Activated T-helper 9 cell treated with anti-CD3 and anti-CD28 coated beads, Interleukin-2, amount 50 U/mL, for 16 hours (primary cell): ENCODE measurements around the gene ADAMTS2.

Source experiments
- DNase-seq: peaks from one replicate; pipeline ENCODE4 v3.0.0-alpha.2; 2020; ENCODE audit warnings: low read depth

Gene ADAMTS2

GRCh38 chr5:179177711-179178575, 167.3 kb downstream of the ADAMTS2 start:
- DNase-seq, result no peak

DNA sequence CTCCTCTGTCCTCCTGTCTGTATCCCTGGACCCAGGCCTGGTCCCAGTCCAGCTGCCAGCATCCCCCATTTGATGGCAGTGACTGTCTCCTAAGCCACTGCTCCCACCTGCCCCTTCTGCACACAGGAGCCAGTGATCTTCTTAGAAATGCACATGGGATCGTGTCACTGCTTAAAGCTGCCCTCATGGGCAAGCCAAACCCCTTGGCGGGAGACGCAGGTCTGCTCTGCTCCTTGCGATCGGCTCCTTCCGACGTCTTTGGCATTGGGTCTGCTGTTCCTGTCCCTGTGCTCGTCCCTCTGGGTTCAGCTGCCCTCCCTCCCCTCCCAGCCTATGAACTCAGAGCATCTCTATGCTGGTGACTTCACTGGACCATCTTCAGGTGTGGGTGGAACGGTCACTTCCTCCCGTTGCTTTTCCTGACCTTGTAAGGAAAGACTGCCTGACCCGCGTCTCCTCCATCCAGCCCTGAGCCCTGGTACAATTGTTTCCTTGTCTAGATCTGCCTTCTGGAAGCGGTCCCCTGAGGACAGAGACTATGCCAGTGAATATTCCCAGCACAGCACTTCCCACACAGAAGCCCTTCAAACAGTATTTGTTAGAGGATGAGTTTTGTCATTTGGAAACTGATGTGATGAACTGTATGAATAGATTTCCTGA, 168.6 kb downstream of the ADAMTS2 start:
- DNase-seq, result no peak

GRCh38 chr5:179176166-179176565, 169.1 kb downstream of the ADAMTS2 start:
- no peak for DNase-seq

DNA sequence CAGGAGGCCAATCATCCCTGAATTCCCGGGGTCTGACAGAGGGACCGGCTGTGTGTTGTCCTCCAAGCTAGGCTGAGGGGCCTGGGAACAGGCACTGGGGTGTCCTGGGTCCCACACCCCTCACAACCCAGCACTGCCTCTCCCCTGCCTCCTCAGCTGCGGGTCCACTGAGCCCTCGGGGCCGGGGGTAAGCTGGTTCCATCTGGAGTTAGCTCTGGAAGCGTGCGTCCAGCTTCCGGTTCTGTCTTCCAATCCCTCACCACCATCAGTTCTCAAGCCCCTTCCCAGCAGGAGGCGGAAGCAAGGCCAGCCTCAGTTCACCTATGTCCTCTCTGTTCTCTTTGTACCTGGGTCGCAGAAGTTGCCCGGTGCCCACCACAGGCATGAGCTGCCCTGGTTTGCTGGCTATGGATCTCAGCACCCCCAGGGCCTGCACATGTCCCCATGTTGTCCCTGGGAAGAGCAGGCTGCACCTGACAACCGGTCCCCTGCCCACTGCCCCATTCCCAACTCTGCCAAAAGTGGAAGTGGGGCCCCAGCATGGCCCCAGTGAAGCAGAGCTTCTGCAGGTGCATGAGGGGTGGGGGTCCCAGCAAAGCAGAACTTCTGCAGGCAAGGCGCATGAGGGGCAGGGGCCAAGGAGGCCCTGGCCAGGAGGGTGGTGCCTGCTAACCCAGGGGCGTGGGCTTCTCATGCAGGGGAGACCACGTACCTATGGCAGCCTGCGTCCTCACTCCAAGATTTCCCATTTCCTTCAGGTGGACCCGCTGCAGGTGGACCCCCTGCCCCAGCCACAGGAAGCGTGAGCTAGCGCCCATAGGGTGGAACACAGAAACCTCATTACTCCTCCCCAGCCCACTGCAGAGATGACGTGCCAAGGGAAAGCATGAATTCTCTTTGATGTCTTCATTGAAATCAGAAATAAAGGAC, 173.2 kb downstream of the ADAMTS2 start:
- no peak for DNase-seq

- no peak for DNase-seq
These were observed 173.9 kb downstream of the ADAMTS2 start for GRCh38 chr5:179171251-179171815.

DNA sequence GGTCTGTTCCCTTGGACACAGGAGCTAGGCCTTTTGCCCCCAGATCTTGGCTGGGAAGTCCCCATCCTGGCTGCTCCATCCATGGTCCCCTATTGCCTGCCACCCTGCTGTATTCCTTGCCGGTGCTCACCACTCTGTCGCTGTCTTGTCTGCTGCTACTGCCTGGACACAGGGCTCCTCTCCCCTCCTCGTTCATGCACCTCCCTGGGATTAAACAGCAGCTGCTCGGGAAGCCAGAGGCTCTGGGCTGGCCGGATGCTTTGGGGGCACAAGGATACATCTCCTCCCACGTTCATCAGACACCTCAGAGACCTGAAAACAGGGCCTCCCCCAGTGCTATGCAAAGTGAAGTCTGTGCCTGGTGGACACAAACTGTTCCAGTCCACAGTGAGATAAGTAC, 174.7 kb downstream of the ADAMTS2 start:
- no peak for DNase-seq

DNA sequence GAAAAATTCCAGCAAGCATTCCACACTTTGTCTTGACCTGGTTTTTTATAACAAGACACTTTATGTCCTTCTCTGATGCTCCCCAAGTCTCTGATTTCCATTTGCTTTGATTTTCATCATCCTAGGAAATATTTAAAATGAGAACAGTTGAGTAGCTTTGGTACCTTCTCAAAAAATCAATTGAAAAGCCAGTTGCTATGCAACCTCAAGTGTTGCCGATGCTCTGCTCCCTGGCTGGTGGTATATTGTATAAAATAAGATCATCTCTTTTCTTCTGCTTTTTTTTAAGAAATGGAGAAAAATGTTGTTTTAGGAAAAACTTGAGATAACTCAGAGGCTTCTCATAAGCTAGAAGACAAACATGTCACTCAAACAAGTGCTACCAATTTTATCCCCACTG, 175.4 kb downstream of the ADAMTS2 start:
- no peak for DNase-seq

GRCh38 chr5:179168664-179169063, 176.6 kb downstream of the ADAMTS2 start:
- no peak for DNase-seq

GRCh38 chr5:179167871-179168451, 177.3 kb downstream of the ADAMTS2 start:
- DNase-seq, result no peak

GRCh38 chr5:179166886-179167841, 178.1 kb downstream of the ADAMTS2 start:
- DNase-seq, result peak; percentile 54

GRCh38 chr5:179166171-179166885, 178.9 kb downstream of the ADAMTS2 start:
- DNase-seq, result no peak

DNA sequence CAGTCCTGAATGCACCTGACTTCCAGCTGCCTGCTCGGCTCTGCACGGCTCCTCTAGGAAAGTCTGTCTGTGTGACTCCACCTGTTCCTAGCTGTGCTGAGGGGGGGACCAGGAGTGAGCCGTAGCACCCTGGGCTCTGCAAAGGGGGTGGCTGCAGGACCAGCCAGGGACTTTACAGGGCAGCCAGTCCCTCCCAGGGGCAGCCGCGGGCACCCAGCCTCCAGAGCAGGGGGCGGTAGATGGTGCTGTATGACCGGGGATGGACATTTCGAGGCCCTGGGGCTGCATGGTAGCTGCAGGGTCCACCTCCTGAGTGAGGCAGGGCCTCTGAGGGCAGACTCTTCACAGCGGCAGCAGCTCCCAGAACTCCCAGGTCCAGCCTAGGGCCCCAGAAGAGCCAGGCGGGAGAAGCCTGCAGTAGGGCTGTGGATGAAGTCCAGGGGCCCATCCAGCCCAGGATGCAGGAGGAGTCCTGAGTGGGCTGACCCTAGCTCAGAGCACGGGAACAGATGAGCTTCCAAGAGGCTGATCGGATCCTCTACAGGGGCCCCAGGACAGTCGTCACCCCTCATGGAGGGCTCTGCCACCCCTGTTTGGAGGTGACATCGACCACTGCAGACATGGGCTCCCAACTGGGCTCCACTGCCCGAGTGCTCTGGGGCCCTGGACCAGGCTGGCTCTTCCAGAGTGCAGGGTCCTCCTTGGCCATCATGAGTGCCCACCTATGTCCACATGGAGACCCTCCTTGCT, 179.7 kb downstream of the ADAMTS2 start:
- no peak for DNase-seq

DNA sequence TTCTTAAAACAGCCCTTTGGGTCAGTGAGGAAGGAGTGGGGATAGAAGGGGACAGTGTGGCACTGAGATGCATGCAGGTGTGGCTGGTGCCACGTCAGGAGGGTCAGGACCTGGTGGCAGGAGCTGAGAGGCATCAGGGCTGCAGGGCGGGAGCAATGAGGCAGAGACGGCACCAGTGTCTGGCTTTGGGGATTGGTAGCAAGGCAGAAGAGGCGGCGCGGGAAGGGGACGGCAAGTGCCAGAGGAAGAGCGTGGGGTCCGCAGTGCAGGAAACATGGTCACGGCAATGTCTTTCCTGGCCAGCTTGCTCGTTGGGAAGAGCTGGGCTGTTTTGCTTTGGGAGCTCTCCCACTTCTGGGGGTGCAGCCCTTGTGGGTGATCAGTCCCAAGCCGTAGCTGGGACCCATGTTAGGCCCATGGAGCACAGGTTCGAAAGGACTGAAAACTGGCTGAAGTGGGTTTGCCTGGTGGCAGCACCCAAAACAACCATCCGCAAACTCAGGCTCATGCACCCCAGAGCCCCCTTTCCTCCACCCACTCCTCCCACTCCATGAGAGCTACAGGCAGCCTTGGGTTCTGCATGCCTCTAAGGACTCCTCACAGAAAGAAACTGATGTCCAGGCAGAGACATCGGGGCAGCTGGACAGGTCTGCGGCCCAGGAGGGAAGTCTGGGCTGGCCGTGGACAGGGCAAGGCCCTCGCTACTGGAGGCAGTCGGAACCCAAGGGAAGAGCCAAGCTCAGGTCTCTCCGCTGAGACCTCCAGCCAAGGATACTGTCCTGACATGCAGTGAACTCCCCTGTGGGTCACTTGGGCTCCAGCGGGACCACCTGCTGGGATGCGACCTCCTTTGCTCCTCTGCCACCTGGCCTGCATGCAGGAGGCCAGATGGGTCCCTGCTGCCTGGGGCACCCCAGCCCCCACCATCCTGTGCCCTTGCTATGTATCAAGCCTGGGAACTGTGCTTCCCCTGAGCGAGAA, 180.6 kb downstream of the ADAMTS2 start:
- no peak for DNase-seq

DNA sequence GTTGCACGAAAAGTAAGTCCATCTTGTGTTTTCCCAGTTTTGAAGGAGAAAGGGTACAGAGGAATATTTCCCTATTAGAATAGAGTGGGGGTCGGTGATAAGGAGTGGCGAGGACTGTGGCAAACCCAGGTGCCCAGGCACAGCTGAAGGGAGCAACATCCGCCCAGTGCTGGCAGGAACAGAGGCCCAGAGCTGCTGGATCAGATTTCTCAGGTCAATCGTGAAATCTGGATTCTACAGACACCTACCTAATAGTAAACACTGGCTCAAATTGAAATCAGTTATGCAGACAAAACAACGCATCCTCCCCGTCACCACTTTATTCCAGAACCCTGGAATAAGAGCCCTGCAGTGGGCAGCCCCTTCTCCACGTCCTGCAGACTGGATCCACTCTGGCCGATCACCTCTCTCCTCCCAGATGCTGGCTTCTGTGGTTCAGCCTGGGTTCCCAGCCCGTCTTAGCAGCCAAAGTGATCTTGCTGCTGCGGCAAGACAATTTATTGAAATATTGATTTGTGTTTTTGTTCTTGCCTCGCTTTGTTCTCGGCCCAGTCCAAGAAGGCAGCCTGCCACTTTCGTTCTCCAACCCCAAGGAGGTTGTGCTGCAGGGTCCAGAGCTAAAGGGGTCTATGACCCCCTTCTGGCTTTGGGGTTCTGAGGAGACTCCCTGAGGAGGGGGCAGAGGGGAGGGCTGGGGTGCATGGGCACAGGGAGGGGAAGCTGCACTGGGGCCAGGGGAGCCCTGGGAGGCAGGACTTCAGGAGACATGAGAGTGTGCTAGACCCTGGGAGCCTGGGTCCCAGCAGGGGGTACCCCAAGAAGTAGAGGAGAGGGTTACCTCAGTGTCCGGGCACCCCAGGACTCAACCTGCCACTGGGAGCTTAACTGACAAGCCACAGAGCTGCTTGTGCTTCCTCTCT, 181.8 kb downstream of the ADAMTS2 start:
- no peak for DNase-seq

GRCh38 chr5:179162351-179163235, 182.7 kb downstream of the ADAMTS2 start:
- no peak for DNase-seq

DNA sequence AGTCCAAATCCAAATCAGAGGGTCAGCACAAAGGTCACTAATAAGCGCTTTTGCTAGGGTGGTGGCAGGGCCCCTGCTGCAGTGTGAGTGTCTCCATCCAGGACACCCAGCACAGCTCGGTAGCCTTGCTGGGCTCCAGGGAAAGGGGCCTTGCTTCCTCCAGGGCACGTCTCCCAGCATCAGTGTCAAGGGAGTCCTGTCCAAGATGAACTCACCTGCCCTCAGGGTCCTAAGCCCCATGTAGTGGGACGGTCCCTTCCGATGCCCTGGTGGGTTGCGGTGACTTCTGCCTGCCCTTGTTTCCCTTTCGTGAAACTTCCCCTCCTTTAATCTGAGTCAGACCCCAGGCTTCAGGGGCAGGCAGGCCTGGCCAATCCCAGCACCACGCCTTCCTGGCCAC, 183.4 kb downstream of the ADAMTS2 start:
- DNase-seq, result no peak
